HG03039 (cell line): ENCODE results near the gene RPP14.

ENCODE experiments used
- ATAC-seq: cut with Tn5 transposase; IDR thresholded peaks from one replicate; pipeline ENCODE4 v1.9.1; 2021; ENCODE audit warnings: mild to moderate bottlenecking, moderate library complexity; ENCODE audit not compliant: unreplicated experiment

RPP14 gene

DNA sequence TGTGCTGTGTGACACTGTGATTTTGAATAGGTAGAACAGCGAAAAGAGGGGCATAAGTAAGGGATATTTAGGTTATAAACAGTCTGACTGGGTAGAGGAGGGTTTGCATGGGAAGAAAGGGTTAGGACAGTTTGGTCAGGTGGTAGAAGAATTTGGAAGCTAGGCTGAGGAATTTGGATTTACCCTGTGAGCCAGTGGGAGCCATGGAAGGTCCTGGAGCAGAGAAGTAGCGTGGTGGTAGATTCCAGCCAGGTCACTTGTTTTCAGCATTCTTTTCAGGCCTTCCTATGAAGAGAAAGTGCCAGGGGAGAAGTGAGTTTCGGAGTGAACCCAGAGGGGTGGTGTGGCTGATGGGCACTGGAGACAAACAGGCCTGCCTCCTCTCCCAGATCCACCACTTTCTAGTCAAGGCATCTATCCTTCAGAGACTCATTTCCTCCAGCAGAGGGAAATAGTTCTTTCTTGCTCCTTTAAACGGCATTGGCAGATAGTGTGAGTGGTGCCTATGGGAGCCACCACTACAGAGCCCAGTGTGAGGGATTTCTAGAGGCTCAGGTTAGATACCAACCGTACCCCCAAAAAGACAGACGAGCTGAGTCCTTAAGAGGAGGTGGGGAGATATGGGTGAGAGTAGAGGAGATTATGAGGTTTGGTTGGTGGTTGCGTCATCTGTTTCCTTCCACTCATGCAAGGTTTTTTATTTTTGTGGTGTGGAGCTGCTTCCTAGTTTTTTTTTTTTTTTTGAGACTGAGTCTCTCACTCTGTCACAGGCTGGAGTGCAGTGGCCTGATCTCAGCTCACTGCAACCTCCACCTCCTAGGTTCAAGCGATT lies 47.9 kb downstream of the RPP14 start:
- no peak for ATAC-seq

DNA sequence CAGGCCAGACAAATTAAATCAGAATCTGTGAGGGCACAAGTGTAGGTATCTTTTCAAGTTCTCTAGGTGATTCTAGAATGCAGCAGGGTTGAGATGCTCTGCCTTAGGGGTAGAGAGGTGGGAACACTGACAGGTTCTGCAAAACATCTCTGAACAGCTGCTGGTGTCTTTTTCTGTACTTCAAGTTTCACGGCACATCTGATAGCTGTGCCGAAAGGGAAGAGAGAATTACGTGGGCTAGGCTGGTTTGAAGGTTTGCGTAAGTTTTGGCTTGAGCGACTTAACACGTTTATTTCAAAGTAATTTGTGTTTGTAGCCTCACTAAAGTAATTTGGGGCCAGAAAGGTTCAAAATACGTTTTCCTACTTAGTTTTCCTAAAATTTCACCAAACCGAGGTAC lies 49.1 kb downstream of the RPP14 start:
- ATAC-seq: no peak

DNA sequence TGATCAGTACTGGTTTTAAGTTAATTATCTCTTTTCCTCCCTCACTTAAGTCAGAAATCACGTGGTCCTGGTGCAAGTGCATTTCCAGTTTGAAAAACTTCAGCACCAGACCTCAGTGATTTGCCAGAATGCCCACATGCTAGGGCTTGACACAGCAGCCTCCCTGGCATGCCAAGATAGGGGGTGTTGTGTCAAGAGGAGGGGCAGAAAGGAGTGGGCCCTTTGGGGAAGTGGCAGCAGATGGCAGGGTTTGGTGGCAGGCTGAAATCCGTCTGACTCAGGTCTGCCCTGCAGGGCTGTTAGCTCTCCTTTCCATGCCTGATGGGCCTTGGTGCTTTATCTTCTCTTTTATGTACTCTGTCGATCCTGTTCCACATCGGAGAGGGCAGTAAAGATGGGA lies 50.0 kb downstream of the RPP14 start:
- no peak for ATAC-seq

DNA sequence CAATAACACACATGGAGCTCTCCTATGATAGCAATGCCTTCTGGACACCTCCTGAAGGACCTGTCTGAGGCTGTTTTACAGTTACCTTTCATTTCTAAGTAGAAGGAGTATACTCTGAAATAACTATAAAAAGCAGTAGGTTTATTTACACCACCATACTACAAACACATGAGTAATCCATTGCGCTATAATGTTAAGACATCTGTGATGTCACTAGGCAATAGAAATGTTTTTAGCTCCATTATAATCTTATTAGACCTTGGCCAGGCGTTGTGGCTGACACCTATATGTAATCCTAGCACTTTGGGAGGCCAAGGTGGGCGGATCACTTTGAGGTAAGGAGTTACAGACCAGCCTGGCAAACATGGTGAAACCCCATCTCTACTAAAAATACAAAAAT lies 51.4 kb downstream of the RPP14 start:
- ATAC-seq: no peak

DNA sequence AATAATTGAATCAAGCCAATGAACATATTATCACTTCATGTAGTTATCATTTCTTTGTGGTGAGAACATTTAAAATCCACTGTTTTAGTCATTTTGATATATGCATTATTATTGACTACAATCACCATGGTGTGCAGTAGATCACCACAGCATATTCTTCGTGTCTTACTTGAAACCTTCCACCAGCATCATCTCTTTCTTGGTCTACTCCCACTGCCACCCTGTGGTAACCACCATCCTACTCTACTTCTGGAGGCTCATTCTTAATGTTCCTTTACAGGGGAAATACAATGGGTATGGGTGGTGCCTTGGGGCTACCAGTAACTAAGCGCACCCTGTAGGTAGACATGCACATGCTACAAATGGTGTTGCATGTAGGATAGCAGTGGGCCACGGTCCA lies 52.0 kb downstream of the RPP14 start:
- ATAC-seq: no peak

DNA sequence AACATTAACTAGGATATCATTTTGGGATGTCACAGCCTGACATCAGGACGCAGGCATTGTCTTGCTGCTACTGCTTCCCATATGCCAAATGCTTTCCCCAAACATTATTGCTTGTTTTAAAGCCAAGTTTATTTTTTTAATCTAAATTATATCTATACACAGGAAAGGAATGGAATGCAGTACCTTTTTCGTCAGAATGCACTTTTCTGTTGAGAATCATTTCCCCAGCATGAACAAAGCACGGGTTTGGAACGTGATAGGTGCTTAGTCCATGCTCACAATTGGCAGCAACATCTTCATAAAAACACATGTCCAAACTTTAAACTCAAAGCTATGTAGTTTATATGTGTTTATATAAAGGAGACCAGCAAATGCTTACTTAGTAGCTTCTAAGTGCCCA lies 52.8 kb downstream of the RPP14 start:
- no peak for ATAC-seq

DNA sequence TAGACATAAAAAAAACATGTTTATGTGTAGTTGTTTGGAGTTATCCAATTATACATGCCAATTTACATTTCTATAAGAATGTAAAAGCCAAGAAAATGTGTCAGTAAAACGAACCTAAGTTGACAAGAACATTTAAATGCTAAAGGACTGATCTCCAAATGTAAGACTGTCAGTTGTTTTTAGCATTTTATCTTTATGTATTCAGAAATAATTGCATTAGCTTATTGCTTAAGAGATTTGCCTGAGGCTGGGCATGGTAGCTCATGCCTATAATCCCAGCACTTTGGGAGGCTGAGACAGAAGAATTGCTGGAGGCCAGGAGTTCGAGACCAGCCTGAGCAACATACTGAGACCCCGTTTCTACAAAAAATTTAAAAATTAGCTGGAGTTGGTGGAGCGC lies 53.6 kb downstream of the RPP14 start:
- ATAC-seq: no peak

DNA sequence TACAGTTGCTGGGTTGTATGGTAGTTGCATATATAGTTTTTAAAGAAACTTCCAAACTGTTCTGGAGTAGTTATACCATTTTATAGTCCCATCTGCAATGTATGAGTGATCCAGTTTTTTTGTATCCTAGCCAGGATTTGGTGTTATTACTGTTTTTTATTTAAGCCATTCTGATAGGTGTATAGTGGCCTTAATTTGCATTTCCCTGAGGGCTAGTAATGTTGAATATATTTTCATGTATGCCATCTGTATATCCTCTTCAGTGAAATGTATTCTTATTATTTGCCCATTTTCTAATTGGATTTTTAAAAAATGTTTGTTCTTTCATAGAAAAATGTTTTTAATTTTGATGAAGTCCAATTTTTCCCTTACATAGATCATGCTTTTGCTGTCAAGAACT lies 55.8 kb downstream of the RPP14 start:
- no peak for ATAC-seq

DNA sequence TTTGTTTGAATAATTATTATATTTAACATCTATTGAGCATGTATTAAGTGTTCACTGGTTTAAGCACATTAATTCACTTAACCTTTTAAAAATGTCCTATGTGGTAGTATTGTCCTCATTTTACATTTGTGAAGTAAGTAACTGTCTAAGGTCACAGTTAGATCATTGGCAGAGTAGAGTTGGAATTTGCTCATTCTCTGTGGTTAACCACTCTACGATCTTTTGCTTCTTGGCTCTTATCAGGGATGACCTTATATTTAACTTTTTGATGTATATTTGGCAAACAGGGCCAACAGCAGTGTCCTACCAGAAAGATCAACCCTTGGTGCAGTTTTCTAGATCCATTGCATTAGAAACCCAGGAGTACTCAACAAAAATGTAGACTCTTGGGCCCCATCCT lies 60.7 kb downstream of the RPP14 start:
- no peak for ATAC-seq

DNA sequence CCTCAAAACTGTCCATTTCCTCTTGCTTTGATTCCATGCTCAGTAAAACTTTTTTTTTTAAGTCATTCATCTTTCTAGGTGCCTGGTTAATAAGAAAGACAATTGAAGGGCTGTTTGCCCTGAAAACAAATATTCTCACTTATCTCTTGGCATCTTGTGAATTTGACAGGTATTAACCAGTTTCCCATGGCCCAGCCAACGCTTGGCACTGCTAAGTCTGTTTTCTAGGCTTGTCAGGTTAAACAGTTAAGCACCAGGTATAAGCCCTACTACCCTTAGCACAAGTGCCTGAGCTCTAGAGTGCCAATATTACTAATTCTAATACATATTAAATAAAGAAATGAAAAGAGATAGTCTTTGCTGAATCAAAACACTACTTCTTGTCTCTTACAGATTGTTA lies 63.0 kb downstream of the RPP14 start:
- ATAC-seq: no peak
